ENCODE measurements around the gene DLX5.

- no peak for TF ChIP-seq JUN (IDR thresholded peaks at IDR 0.05; ENCODE audit: borderline replicate concordance, insufficient read depth, insufficient read length, low read depth)
- TF ChIP-seq, protein P1, sequence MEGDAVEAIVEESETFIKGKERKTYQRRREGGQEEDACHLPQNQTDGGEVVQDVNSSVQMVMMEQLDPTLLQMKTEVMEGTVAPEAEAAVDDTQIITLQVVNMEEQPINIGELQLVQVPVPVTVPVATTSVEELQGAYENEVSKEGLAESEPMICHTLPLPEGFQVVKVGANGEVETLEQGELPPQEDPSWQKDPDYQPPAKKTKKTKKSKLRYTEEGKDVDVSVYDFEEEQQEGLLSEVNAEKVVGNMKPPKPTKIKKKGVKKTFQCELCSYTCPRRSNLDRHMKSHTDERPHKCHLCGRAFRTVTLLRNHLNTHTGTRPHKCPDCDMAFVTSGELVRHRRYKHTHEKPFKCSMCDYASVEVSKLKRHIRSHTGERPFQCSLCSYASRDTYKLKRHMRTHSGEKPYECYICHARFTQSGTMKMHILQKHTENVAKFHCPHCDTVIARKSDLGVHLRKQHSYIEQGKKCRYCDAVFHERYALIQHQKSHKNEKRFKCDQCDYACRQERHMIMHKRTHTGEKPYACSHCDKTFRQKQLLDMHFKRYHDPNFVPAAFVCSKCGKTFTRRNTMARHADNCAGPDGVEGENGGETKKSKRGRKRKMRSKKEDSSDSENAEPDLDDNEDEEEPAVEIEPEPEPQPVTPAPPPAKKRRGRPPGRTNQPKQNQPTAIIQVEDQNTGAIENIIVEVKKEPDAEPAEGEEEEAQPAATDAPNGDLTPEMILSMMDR (IDR thresholded peaks at IDR 0.05; ENCODE audit: extremely low read depth in 1 of 2, insufficient read depth in 1 of 2, low read depth in 1 of 2, low read length in 2 of 2) = no peak
- no peak for TF ChIP-seq MYC (IDR thresholded peaks at IDR 0.05; ENCODE audit: low read depth, low read length)
- TF ChIP-seq POLR2A (IDR thresholded peaks at IDR 0.05; ENCODE audit: low read depth, low read length) = no peak
These were observed 34.7 kb downstream of the DLX5 start for GRCh38 chr7:96989859-96990317.

All from endothelial cell of umbilical vein (primary cell).